ENCODE results near the gene SLC4A3.

Gene SLC4A3, protein sequence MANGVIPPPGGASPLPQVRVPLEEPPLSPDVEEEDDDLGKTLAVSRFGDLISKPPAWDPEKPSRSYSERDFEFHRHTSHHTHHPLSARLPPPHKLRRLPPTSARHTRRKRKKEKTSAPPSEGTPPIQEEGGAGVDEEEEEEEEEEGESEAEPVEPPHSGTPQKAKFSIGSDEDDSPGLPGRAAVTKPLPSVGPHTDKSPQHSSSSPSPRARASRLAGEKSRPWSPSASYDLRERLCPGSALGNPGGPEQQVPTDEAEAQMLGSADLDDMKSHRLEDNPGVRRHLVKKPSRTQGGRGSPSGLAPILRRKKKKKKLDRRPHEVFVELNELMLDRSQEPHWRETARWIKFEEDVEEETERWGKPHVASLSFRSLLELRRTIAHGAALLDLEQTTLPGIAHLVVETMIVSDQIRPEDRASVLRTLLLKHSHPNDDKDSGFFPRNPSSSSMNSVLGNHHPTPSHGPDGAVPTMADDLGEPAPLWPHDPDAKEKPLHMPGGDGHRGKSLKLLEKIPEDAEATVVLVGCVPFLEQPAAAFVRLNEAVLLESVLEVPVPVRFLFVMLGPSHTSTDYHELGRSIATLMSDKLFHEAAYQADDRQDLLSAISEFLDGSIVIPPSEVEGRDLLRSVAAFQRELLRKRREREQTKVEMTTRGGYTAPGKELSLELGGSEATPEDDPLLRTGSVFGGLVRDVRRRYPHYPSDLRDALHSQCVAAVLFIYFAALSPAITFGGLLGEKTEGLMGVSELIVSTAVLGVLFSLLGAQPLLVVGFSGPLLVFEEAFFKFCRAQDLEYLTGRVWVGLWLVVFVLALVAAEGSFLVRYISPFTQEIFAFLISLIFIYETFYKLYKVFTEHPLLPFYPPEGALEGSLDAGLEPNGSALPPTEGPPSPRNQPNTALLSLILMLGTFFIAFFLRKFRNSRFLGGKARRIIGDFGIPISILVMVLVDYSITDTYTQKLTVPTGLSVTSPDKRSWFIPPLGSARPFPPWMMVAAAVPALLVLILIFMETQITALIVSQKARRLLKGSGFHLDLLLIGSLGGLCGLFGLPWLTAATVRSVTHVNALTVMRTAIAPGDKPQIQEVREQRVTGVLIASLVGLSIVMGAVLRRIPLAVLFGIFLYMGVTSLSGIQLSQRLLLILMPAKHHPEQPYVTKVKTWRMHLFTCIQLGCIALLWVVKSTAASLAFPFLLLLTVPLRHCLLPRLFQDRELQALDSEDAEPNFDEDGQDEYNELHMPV

DNA sequence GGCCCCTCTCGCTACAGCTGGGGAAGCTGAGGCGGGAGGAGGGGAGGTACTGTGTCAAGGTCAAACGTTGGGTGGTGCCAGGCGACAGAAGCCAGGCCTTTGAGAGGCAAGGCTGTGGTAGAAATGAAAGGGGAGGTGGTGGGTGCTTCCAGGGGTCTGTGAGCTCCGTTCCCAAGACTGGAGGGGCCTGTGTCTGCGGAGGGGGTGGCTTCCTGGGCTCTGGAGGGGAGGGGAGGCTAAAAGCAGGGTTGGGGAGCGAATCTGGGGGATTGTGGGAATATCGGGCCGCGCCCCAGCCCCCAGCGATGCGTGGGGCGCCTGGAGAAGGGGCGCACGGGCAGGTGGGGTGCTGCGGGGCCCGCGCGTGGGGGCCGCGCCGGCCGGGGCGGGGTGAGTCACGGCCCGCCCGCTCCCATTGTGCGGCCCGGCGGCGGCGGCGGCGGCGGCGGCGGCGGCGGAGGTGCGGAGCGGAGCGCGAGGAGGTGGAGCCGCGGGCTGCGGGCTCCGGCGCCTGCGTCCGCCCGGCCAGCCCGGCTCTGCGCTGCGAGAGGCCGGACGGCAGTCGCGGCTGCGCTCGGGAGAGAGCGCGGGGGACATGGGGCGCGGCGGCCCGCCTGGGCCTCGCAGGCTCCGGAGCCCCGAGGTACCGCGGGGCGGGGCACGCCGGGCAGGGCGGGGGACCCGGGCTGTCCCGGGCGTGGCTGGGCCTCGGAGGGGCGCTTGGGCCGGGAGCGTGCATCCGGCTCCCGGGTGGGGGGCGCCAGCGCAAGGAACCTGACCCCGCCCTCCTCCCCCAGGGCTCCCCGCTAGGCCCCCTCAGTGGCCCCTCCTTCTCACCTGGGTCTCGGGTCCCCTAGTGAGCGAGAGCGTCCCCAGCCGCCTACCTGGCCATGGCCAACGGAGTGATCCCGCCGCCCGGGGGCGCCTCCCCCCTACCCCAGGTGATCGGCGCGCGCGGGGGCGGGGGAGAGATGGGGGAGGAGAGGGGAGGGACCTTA, at the start of gene SLC4A3:
TSS of gene SLC4A3 (plus strand) at position 528 of the 998 bp plus-strand sequence. CDS start at position 891, 363 bp downstream.
- peak; percentile 70 for DNase-seq (ENCODE audit: low spot score)

DNA sequence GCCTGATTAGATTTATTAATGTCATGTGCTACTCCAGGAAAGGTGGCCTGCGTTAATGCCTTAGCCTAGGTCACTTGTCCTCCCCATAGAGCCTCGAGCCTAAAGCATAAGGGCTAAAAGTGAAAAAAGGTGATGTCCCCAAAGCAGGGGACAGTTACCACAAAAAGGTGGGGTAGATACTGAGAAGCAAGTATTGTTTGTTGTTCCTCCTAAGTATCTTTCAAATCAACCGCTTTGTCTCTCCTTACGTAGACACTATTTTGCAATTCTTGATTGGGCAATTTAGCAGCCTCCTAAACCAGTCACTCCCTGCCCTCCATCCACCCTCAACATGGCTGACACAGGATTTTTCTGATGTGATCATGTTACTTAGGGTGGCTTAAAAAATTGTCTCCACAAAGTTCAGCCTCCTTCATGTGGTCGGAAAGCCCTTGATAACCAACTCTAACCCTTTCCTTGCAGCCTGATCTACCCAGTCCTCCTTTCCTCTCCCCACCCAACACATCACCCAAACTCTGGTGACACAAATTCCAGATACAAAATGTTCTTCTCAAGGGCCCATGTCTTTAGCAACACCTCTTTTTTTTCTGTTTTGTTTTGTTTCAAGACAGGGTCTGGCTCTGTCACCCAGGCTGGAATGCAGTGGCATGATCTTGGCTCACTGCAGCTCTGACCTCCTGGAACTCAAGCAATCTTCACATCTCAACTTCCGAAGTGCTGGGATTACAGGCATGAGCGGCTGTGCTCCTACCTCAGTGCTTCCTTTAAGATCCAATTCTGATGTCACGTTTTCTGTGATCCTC, 48.4 kb upstream of the SLC4A3 start:
- no peak for DNase-seq (ENCODE audit: low spot score)

DNA sequence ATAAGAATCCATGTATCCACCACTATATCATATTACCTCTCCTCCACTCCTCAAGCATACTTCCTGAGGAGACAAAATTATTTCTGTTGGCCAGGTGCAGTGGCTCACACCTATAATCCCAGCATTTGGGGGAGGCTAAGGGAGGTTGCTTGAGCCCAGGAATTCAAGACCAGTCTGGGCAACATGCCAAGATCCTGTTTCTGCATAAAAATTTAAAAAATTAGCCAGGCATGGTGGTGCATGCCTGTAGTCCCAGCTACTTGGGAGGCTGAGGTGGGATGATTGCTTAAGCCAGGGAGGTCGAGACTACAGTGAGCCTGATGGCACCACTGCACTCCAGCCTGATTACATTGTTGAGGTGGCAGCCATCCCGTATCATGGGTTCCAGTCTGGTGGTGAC, 46.1 kb upstream of the SLC4A3 start:
- no peak for DNase-seq (ENCODE audit: low spot score)

DNA sequence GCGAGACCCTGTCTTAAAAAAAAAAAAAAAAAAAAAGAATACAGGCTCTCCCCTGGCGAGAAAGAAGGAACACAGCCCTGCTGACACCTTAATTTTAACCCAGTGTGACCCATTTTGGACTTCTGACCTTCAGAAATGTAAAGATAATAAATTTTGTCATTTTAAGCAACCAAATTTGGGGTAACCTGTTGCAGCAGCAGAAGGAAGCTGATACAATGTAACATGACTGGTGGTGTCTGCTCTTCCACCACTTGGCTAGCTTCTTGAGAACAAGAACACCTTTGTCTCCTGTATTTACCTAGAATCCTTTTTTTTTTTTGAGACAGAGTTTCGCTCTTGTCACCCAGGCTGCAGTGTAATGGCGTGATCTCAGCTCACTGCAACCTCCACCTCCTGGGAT, 36.3 kb upstream of the SLC4A3 start:
- DNase-seq (ENCODE audit: low spot score) = no peak

DNA sequence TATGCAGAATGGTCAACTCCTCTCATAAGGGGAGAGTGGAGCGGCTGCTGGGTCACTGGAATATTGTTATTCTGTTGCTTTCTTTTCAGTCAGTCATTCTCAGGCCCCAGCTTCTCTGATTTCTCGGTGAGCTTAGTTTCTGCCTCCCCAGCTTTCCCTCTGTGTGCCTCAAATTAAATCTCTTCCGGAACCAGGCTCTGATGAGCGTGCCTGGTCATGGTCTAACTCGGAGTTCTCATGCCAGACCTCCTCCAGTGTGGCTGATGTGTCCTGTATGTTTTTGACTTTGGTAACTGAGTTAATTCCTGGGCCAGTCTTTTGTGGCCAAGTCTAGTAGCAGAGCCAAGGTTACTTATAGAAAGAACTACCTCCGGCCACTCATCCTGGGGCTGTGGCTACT, 34.7 kb upstream of the SLC4A3 start:
- DNase-seq (ENCODE audit: low spot score) = no peak

DNA sequence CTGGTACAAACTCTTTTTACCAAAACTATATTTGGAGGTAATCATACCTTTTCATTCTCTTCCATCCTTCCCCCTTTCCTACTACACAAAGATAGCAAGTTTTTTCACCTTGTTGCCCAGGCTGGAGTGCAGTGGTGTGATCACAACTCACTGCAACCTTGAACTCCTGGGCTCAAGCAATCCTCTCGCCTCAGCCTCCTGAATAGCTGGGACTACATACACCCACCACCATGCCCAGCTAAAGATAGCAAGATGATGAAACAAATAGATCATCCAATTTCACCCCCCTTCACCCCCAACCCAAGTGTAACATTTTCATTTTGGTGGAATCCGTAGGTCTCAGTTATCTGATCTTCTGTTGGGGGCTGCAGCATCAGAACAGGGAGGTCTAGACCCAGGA, 34.3 kb upstream of the SLC4A3 start:
- no peak for DNase-seq (ENCODE audit: low spot score)

DNA sequence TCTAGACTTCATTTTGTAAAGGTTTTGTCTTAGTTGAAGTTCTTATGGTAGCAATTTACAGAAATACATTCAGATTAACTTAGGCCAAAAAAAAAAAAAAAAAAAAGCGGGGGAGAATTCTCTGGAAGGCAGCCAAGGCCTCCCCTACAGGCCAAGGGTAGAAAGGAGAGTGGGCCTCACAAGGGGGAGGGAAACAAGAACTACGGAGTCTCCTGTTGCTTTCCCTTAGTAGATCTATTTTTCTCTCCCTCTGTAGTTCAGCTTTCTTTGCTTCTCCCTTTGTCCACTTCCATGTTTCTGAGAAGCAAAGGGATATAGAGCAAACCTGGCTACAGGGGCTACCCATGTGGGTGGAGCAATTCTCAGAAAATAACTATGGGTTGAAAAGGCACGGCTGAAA, 32.2 kb upstream of the SLC4A3 start:
- DNase-seq (ENCODE audit: low spot score) = no peak

DNA sequence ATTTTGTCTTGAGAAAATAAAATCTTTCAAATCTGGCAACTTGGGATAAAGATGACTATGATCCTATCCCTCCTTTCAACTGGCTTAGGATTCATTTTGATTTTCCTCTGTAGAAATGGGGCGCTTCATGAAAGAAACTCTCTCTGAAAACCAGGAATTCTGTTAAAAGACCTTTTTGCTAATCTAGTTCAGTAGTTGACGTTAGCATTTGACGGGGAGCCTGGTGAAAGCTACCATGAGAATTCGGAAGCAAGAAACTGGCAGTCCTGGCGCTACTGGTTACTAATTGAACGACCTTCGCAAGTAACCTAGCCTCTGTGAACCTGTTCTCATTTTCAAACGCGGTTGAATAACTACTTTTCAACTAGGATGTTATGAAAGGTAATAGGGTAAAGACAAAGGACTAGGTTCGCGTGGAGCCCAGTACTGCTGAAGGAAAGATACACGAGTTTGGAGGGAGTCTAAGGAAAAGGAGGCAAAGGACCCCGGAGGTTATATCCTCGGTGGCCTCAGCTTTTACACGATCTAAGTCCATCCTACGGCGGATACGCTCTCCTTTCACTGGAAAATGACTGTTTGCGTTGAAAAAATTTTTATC, 30.4 kb upstream of the SLC4A3 start:
- no peak for DNase-seq (ENCODE audit: low spot score)

DNA sequence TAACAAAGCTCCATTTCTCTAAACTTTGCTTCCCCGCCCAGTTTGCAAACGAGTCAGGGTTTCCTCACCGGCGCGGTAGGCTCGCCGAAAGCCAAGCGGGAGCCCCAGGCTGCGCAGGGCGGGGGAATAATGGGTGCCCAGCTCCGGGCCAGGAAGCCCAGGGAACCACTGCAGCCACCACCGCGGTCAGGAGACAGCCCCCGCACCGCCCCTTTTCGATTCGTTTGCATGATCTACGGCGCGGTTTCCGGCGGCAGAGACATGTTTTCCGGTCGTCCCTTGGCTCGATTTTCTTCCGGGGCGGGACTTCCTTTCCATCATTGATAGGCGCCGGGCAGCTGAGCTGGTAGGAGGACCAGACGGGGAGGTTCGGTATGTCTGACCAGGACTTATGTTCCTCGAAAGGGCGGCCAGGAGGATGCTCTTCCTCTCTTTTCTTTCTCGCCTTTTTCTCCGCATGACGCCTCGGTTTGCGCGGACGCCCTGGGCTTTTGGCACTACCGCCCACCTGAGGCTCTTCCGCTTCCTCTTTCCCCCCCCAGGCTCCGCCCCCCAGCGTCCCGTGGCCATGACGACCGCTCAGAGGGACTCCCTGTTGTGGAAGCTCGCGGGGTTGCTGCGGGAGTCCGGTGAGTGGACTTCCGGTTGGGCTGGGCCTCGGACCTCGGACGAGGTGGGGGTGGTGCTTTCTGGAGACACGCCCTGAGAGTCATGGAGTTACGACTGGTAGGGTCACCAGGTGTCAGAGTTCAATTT, 29.7 kb upstream of the SLC4A3 start, which contains the start of gene STK11IP:
TSS of gene STK11IP (plus strand) at position 306 of the 756 bp plus-strand sequence. CDS start at position 569, 263 bp downstream.
- DNase-seq (ENCODE audit: low spot score) = peak; percentile 96

DNA sequence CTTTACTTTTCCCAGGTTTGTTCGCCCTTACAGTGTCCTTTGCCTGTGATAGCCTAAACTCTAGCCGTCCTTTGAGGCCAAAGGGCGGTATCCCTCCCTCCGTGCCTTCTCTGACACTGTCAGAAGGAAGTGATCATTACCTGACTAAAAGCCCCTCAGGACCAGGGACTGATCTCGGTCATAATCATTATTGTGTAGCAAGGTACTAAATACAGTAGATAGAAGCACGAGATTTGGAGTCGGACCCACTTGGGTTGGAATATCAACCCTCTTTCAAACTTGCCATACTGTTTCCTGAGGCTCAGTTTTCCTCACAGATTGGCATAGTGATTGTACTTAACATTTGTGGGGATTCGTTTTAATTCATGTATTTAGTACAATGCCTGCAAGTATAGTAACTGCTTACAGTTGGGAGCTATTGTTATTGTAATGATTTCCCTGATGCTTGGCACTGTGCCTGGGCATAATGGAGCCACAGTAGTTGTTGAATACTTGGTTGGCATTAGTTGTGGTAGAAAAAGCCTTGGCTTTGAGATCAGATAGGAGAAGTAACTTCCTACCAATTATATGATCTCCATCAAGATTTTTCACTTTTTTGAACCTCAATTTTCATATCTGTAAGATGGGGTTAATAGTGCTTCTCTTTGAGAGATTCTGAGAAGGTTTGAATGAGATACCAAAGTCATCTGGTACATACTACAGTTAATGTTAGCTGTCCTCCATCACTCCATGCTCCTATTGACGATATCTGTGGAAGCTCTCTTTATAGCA, 28.9 kb upstream of the SLC4A3 start:
- DNase-seq (ENCODE audit: low spot score) = no peak

DNA sequence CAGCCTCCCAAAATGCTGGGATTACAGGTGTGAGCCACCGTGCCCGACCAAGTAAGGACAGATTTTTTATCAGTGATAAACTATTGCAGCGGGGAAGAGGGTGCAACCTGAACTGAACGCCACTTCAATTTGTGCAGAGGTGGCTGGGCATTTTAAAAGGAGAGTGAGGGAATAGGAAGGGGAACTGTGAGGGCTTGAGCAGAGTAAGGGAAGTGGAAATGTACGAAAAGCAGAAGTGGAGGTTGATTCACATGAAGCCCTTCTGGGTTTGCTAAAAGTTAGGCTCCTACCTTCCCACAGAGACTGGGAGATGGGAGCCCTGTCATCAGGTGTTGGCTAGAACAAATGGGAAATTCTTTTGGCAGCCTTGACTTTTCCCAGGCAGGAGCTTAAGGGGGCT, 23.7 kb upstream of the SLC4A3 start:
- DNase-seq (ENCODE audit: low spot score) = no peak

DNA sequence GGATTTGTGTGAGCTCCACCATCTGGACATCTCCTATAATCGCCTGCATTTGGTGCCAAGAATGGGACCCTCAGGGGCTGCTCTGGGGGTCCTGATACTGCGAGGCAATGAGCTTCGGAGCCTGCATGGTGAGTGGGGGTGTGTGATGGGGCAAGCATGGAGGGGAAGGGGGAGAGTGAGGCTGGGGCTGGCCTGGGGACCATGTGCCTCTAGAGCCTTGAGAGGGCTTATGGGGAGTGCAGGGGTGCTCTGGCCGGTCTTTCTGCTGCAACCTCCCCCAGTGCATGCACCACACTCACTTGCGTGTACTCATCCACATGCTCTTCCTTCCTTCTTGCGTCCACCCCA, 21.8 kb upstream of the SLC4A3 start:
- DNase-seq (ENCODE audit: low spot score) = no peak

DNA sequence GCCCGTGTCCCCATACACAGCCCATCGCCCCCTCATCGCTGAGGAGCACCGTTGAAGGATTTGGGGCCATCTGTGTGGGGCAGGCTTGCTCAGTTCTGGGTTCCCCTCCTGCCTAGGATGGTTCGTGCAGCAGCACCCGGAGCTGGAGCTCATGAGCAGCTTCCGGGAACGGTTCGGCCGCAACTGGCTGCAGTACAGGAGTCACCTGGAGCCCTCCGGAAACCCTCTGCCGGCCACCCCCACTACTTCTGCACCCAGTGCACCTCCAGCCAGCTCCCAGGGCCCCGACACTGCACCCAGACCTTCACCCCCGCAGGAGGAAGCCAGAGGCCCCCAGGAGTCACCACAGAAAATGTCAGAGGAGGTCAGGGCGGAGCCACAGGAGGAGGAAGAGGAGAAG, 19.5 kb upstream of the SLC4A3 start:
- no peak for DNase-seq (ENCODE audit: low spot score)

DNA sequence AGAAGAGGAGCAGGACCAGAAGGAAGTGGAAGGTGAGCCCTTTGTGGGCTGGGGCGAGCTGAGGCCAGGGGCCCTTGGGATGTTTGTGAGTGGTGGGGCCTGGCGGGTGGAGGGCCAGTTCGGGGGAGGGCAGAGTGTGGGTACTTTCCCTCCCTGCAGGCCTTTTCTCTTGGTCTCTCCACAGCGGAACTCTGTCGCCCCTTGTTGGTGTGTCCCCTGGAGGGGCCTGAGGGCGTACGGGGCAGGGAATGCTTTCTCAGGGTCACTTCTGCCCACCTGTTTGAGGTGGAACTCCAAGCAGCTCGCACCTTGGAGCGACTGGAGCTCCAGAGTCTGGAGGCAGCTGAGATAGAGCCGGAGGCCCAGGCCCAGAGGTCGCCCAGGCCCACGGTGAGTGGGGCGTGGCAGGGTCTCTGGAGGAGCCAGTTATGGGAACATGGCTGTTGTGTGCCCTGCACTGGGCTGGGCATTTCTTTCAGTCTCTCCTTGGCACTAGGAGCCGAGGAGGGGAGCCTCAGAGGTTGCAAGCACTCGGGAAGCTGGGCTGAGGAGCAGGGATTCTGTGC, 18.9 kb upstream of the SLC4A3 start:
- DNase-seq (ENCODE audit: low spot score) = no peak

DNA sequence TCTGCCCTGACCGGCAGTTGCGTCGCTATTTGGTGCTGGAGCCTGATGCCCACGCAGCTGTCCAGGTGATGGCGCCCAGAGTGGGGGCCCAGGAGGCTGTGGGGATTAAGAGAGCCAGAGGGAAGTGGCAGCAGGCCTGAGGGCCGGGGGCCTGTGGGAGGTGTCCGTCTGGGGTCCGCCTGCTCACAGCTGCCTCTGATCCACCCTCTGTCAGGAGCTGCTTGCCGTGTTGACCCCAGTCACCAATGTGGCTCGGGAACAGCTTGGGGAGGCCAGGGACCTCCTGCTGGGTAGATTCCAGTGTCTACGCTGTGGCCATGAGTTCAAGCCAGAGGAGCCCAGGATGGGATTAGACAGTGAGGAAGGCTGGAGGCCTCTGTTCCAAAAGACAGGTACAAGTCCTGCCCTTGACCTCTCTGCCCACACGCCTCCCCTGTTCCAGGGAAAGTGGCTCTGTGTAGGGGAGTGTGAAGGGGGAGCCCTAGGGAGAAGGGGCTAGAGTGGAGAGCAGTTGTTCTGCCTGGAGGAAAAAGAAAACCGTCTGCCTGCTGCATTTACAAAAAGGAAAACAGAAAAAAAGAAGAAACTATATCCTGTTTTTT, 18.2 kb upstream of the SLC4A3 start:
- no peak for DNase-seq (ENCODE audit: low spot score)

DNA sequence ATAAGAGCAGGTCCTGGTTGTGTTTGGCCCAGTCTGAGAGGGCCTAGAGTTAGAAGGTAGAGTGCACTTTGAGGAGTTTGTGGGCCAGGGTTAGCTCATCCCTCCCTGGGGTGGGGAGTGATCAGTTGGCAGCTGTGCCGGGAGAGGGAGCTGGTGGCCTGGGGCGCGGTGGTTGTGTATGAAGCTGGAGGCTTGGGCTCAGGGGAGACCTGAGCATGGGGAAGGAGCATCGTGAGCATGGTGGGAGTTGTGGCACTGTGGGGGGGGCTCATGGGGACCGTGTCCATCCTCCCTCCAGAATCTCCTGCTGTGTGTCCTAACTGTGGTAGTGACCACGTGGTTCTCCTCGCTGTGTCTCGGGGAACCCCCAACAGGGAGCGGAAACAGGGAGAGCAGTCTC, 16.1 kb upstream of the SLC4A3 start:
- no peak for DNase-seq (ENCODE audit: low spot score)

DNA sequence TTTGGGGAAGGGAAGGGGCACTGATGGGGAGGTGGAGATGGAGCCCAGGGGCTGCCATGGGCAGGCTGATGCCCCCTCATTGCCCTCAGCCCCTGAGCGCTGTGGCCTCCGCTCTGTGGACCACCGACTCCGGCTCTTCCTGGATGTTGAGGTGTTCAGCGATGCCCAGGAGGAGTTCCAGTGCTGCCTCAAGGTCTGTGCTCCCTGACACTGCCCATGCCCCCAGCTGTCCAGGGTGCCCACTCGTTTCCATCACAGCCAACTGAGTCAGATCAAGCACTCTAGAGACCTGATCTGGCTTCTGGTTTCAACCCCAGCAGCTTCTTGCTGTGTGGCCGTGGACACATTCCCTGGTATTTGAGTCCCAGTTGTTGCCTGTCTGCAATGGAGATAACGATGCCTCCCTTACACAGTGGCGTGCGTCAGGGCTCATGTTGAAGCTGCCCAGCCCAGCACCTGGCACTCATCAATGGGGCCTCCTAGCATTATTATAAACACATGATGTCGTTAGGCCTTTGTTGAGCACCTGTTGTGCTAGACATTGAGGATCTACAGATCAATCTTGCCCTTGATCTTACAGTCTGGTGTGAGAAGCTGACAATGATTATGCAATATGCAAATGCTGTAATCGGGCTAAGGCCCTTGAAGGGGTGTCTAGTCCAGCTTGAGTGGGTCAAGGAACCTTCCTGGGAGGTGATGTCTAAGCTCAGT, 15.4 kb upstream of the SLC4A3 start:
- DNase-seq (ENCODE audit: low spot score) = no peak

All from ecto neural progenitor cell (in vitro differentiated cells).